Naive B cell (primary cell): ENCODE data around the gene ZNF37A. TPM values are rescaled to one million over a fixed set of nuclear protein-coding genes. Genes with fewer than 3 reads are reported as not detected.
"Not testable (repeated sequence)": the region's sequence is repeated elsewhere in the genome, so short reads cannot be mapped to it uniquely, and the experiment has no call there.

ENCODE experiments used
- ATAC-seq, 2 donors: fragments of 150-1000 bp; cut with Tn5 transposase; 2 replicates each; pipeline ENCODE4 v1.10.0; 2021; ENCODE audit warnings: low read depth in 2 of 2, mild to moderate bottlenecking in 2 of 2, moderate library complexity in 2 of 2
- DNase-seq: peaks from one replicate; pipeline ENCODE4 v3.0.0; 2022
- H3K27ac Mint-ChIP-seq, 6 donors: one replicate each; pipeline ENCODE4 v1.8.0; 2020 to 2022; ENCODE audit warnings: mild to moderate bottlenecking in 6 of 6, mixed read lengths in 6 of 6, moderate library complexity in 5 of 6, inconsistent platforms in 2 of 6
- H3K27me3 Mint-ChIP-seq, 3 donors: one replicate each; pipeline ENCODE4 v1.8.0; 2021 to 2022; ENCODE audit warnings: mixed read lengths in 3 of 3, mild to moderate bottlenecking in 1 of 3
- H3K36me3 Mint-ChIP-seq, 2 donors: one replicate each; pipeline ENCODE4 v1.8.0; 2020 to 2022; ENCODE audit warnings: mixed read lengths in 2 of 2, inconsistent platforms in 1 of 2, mild to moderate bottlenecking in 1 of 2
- H3K4me1 Mint-ChIP-seq, 3 donors: one replicate each; pipeline ENCODE4 v1.8.0; 2020 to 2022; ENCODE audit warnings: mixed read lengths in 3 of 3, inconsistent platforms in 1 of 3, mild to moderate bottlenecking in 1 of 3, moderate library complexity in 1 of 3
- H3K4me3 Mint-ChIP-seq, 8 donors: one replicate each; pipeline ENCODE4 v1.8.0; 2020 to 2022; ENCODE audit warnings: mild to moderate bottlenecking in 8 of 8, mixed read lengths in 8 of 8, moderate library complexity in 8 of 8, inconsistent platforms in 2 of 8
- H3K9me3 Mint-ChIP-seq, 7 donors: one replicate each; pipeline ENCODE4 v1.8.0; 2020 to 2022; ENCODE audit warnings: mixed read lengths in 7 of 7, mild to moderate bottlenecking in 5 of 7, inconsistent platforms in 2 of 7, moderate library complexity in 1 of 7
- polyA plus RNA-seq, 6 donors: library from polyadenylated mRNA; unstranded; fragments of 300-500 nt; fragmentation: Illumina TruSeq; gene quantifications; one replicate each; pipeline ENCODE4 v1.2.3, GENCODE V29; 2021; ENCODE audit warnings: low read depth in 6 of 6

ZNF37A gene
- polyA plus RNA-seq, result 1 to 10 TPM; 2.3 to 5.0 (median 4.0) TPM

- peaks cover 19 to 27% (median 23%) of the 10 kb centered on the region in 3 donors for H3K4me1 Mint-ChIP-seq
- no peaks in the 10 kb centered on the region for H3K27me3 Mint-ChIP-seq
- DNase-seq (peak; percentile 83), ATAC-seq (peak; percentile 96 to 97)
- no peaks in the 10 kb centered on the region for H3K9me3 Mint-ChIP-seq
- H3K36me3 Mint-ChIP-seq, result peaks cover 27 to 29% of the 10 kb centered on the region in 2 donors
- peak within 1 kb of the TSS; percentile 88 to 97 (median 94) for H3K4me3 Mint-ChIP-seq
- H3K27ac Mint-ChIP-seq, result peak within 1 kb of the TSS; percentile 91 to 96 (median 96)
These were observed at the start of gene ZNF37A for GRCh38 chr10:38094158-38094926. Gene ZNF37A, plus strand, starts transcription at chr10:38094337. Its CDS starts 2,281 bp downstream, at chr10:38096618.

DNA sequence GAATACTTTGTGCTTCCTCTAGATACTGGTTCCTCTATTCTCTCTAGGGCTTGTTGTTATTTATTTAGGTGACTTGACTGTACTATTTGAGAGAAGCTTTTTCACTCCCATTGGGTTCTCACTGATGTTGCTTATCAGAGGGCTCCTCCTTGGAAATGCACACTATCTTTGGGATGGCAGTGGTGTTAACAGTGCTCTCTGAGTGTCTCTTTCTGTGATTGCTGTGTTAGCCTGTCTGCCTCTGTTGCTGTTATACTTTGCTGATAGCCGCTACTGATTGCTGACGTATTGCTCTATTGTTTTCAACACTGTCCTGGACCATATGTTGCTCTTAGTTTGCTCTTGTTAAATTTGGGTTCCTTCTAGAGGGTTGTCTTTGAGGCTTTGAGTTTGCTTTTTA is 49.0 kb upstream of the ZNF37A start:
- Mint-ChIP-seq H3K27me3 (no peaks in the 10 kb centered on the region), H3K27ac (peak overlapping the region in 1 of 6 donors; percentile 58)

GRCh38 chr10:38047666-38048065 is 46.5 kb upstream of the ZNF37A start:
- H3K27ac Mint-ChIP-seq, result peak overlapping the region in 2 of 6 donors; percentile 15 to 30
- peaks cover 9 to 31% (median 13%) of the 10 kb centered on the region in 3 donors for H3K4me1 Mint-ChIP-seq
- H3K36me3 Mint-ChIP-seq, result peaks cover 57 to 61% of the 10 kb centered on the region in 2 donors
- no peaks in the 10 kb centered on the region for H3K27me3 Mint-ChIP-seq
- DNase-seq (no peak), ATAC-seq (no peak)
- no peak overlapping the region for H3K4me3 Mint-ChIP-seq
- H3K9me3 Mint-ChIP-seq, result peaks cover 4 to 31% (median 14%) of the 10 kb centered on the region in 7 donors

More for the DNA sequence above, 49.0 kb upstream of the ZNF37A start:
- Mint-ChIP-seq H3K9me3 (peaks cover 2 to 23% (median 7%) of the 10 kb centered on the region in 7 donors), H3K4me3 (no peak overlapping the region), H3K4me1 (peaks cover 16 to 41% (median 17%) of the 10 kb centered on the region in 3 donors), H3K36me3 (peaks cover 45 to 60% of the 10 kb centered on the region in 2 donors)
- ATAC-seq (no peak), DNase-seq (no peak)

DNA sequence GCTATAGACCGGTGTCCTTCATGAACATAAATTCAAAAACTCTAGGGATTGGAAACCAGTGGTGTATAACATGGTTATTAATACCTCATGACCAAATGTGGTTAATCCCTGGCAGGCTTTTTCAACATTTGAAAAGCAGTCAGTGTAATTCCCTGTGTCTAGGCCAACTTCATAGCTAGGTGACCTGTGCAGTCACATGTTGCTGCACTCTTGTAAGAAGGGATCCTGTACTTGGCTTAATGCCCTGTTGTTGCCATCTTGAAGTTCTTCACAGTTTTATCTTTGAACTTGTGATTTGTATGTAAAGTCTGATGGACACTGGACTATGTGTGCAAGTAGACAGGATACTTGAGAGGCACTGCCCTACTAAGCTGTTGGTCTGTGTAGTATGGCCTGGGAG is 43.9 kb upstream of the ZNF37A start:
- Mint-ChIP-seq H3K4me1 (peaks cover 0 to 19% (median 10%) of the 10 kb centered on the region in 3 donors), H3K36me3 (peaks cover 71 to 75% of the 10 kb centered on the region in 2 donors), H3K27ac (no peak overlapping the region), H3K27me3 (no peaks in the 10 kb centered on the region), H3K4me3 (no peak overlapping the region), H3K9me3 (peaks cover 17 to 55% (median 36%) of the 10 kb centered on the region in 7 donors)
- DNase-seq (no peak), ATAC-seq (no peak)

GRCh38 chr10:38054361-38054797 is 39.8 kb upstream of the ZNF37A start:
- H3K9me3 Mint-ChIP-seq, result peaks cover 16 to 75% (median 62%) of the 10 kb centered on the region in 7 donors
- no peak for DNase-seq
- peaks cover 77 to 81% of the 10 kb centered on the region in 2 donors for H3K36me3 Mint-ChIP-seq
- H3K27ac Mint-ChIP-seq, result peak overlapping the region in 1 of 6 donors; percentile 6
- H3K27me3 Mint-ChIP-seq, result no peaks in the 10 kb centered on the region
- peaks cover under 1 to 4% (median 3%) of the 10 kb centered on the region in 3 donors for H3K4me1 Mint-ChIP-seq
- H3K4me3 Mint-ChIP-seq, result no peak overlapping the region
- ATAC-seq, result no peak

DNA sequence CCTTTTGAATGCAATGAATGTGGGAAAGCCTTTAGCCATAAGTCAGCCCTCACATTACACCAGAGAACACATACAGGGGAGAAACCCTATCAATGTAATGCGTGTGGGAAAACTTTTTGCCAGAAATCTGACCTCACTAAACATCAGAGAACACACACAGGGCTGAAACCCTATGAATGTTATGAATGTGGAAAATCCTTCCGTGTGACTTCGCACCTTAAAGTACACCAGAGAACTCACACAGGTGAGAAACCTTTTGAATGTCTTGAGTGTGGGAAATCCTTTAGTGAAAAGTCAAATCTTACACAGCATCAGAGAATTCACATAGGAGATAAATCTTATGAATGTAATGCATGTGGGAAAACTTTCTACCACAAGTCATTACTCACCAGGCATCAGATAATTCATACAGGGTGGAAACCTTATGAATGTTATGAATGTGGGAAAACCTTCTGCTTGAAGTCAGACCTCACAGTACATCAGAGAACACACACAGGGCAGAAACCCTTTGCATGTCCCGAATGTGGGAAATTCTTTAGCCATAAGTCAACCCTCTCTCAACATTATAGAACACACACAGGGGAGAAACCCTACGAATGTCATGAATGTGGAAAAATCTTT is 38.8 kb upstream of the ZNF37A start:
- H3K4me1 Mint-ChIP-seq, H3K27me3 Mint-ChIP-seq, ATAC-seq, H3K27ac Mint-ChIP-seq, DNase-seq, H3K4me3 Mint-ChIP-seq: not testable (repeated sequence)
- Mint-ChIP-seq H3K9me3 (peaks cover 15 to 72% (median 61%) of the 10 kb centered on the region in 7 donors), H3K36me3 (peaks cover 78 to 81% of the 10 kb centered on the region in 2 donors)

DNA sequence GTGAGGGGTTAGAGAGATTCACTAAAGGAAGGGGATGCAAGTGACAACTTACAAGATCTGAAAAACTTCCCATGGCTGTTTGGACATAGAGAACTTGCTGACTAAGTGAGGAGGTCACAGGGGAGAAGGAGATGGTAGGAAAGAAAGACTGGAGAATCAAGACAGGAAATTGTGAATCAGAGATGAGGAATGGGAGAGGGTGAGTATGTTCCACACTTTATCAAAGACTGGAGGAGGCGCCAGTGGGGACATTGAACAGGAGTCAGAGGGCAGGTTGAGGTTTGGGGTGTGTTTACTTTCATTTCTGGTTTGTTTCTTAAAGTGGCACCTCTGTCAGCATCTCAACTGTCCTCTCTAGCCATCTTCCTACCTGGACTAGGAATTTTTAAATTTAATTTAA is 24.5 kb upstream of the ZNF37A start:
- not testable (repeated sequence) for H3K27me3 Mint-ChIP-seq, ATAC-seq, H3K9me3 Mint-ChIP-seq, H3K27ac Mint-ChIP-seq, H3K36me3 Mint-ChIP-seq, H3K4me3 Mint-ChIP-seq, DNase-seq
- H3K4me1 Mint-ChIP-seq, result peaks cover 5 to 12% (median 12%) of the 10 kb centered on the region in 3 donors

DNA sequence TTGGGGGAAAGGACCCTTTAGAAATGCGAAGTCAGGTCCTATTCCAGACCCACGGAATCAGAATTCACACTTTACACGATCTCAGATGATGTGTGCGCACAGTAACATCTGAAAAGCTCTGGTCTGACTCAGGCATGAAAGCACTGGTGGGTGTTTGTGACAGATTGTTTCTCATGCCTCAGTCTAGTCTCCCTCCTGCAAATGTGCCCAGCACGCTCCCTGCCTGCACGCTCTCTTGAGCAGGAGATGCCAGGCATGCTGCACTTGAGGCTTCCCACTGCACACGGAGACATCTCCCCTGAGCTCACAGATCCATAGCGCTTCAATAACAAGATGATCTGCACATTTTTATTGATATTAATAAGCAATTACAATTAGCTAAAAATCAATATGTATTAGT is 23.6 kb upstream of the ZNF37A start:
- H3K36me3 Mint-ChIP-seq, result peaks cover 6 to 9% of the 10 kb centered on the region in 2 donors

DNA sequence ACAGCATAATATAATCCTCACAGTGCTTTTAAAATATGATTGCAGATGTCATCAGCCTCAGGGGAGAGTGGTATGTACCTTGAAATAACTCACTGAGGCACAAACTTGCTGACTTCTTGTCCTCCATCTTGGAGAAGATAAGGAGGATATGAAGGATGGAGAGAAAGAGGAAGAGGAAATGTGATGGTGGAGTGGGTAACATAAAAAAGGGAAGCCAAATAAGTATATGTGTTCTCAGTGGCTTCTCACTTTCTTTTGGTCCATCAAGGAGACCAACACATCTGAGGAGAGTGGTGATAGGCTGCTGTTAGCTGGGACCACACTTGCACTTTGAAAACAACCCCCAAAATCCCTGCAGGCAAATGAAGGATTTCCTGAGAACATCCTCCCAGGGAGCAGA is 21.6 kb upstream of the ZNF37A start:
- Mint-ChIP-seq H3K4me3 (no peak overlapping the region), H3K27me3 (no peaks in the 10 kb centered on the region), H3K4me1 (peaks cover 5 to 12% (median 11%) of the 10 kb centered on the region in 3 donors), H3K27ac (no peak overlapping the region), H3K9me3 (peaks cover 4 to 31% (median 21%) of the 10 kb centered on the region in 7 donors), H3K36me3 (peaks cover 14 to 22% of the 10 kb centered on the region in 2 donors)
- no peak for ATAC-seq
- no peak for DNase-seq

More for the DNA sequence above, 23.6 kb upstream of the ZNF37A start:
- Mint-ChIP-seq H3K4me3 (no peak overlapping the region), H3K4me1 (peaks cover 5 to 12% (median 11%) of the 10 kb centered on the region in 3 donors), H3K9me3 (peaks cover 3 to 11% (median 8%) of the 10 kb centered on the region in 7 donors), H3K27ac (no peak overlapping the region), H3K27me3 (no peaks in the 10 kb centered on the region)
- ATAC-seq (no peak), DNase-seq (no peak)

GRCh38 chr10:38076687-38077086 is 17.4 kb upstream of the ZNF37A start:
- peaks cover 14 to 30% of the 10 kb centered on the region in 2 donors for H3K36me3 Mint-ChIP-seq
- H3K9me3 Mint-ChIP-seq, result peaks cover 8 to 49% (median 29%) of the 10 kb centered on the region in 7 donors
- H3K4me3 Mint-ChIP-seq, result peak overlapping the region in 1 of 8 donors; percentile 10
- no peak for DNase-seq
- no peak for ATAC-seq
- H3K4me1 Mint-ChIP-seq, result peaks cover 3 to 7% (median 5%) of the 10 kb centered on the region in 3 donors
- H3K27ac Mint-ChIP-seq, result no peak overlapping the region
- H3K27me3 Mint-ChIP-seq, result peaks cover 6 to 8% (median 6%) of the 10 kb centered on the region in 3 donors

DNA sequence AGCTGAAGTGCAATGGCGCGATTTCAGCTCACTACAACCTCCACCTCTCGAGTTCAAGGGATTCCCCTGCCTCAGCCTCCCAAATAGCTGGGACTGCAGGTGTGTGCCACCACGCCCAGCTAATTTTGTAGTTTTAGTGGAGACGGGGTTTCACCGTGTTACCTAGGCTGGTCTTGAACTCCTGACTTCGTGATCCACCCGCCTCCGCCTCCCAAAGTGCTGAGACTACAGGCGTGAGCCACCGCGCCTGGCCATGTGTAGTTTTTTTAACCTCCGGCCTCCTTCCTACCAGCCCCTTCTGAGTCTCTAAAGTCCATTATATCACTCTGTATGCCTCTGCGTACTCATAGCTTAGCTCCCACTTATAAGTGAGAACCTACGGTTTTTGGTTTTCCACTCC is 819 bp upstream of the ZNF37A start:
- peaks cover 18 to 19% of the 10 kb centered on the region in 2 donors for H3K36me3 Mint-ChIP-seq
- H3K4me1 Mint-ChIP-seq, result peaks cover 19 to 27% (median 23%) of the 10 kb centered on the region in 3 donors
- not testable (repeated sequence) for H3K27me3 Mint-ChIP-seq, DNase-seq, ATAC-seq, H3K9me3 Mint-ChIP-seq
- peak overlapping the region in 4 of 6 donors; percentile 93 to 96 (median 96) for H3K27ac Mint-ChIP-seq
- peak overlapping the region; percentile 88 to 97 (median 94) for H3K4me3 Mint-ChIP-seq

GRCh38 chr10:38093816-38094157 is 350 bp upstream of the ZNF37A start:
- ATAC-seq, result peak; percentile 2 to 6
- no peaks in the 10 kb centered on the region for H3K9me3 Mint-ChIP-seq
- H3K4me1 Mint-ChIP-seq, result peaks cover 19 to 27% (median 23%) of the 10 kb centered on the region in 3 donors
- H3K27ac Mint-ChIP-seq, result peak overlapping the region; percentile 91 to 96 (median 96)
- peaks cover 22 to 23% of the 10 kb centered on the region in 2 donors for H3K36me3 Mint-ChIP-seq
- no peaks in the 10 kb centered on the region for H3K27me3 Mint-ChIP-seq
- no peak for DNase-seq
- peak overlapping the region; percentile 88 to 97 (median 94) for H3K4me3 Mint-ChIP-seq

GRCh38 chr10:38094927-38095574 is 914 bp downstream of the ZNF37A start:
- DNase-seq (no peak), ATAC-seq (no peak)
- H3K27me3 Mint-ChIP-seq, result no peaks in the 10 kb centered on the region
- peaks cover 19 to 27% (median 23%) of the 10 kb centered on the region in 3 donors for H3K4me1 Mint-ChIP-seq
- peaks cover 0 to 6% (median 0%) of the 10 kb centered on the region in 7 donors for H3K9me3 Mint-ChIP-seq
- peak overlapping the region in 5 of 6 donors; percentile 91 to 96 (median 96) for H3K27ac Mint-ChIP-seq
- H3K36me3 Mint-ChIP-seq, result peaks cover 34 to 36% of the 10 kb centered on the region in 2 donors
- peak overlapping the region; percentile 88 to 97 (median 94) for H3K4me3 Mint-ChIP-seq
